GM12878 (cell line): ENCODE results near the gene WNT3A. TPM values are rescaled to one million over a fixed set of nuclear protein-coding genes. Genes with fewer than 3 reads are reported as not detected.
"Not testable (repeated sequence)": the region's sequence is repeated elsewhere in the genome, so short reads cannot be mapped to it uniquely, and the experiment has no call there.

Experiments
- ATAC-seq: fragments of 200-7000 bp; cut with Tn5 transposase; 3 replicates; pipeline ENCODE4 v1.9.1; 2020; ENCODE audit warnings: mild to moderate bottlenecking, moderate library complexity
- BruUV-seq: library from RNA; stranded (reverse); fragments of 400-500 nt; replicated peaks from 2 replicates; lab custom pipeline; 2021; lab: Mats Ljungman, UMichigan
- CTCF ChIA-PET: fragments of 300-600 bp; sonication (Branson Sonifier 250); formaldehyde crosslinking; extraction: SDS; loops from one replicate; lab custom pipeline; 2021; ENCODE audit warnings: inconsistent platforms; lab: Yijun Ruan, JAX
- POLR2A ChIA-PET: fragments of 350-600 bp; formaldehyde crosslinking; extraction: SDS; loops from one replicate; lab custom pipeline; 2021; ENCODE audit warnings: inconsistent platforms; lab: Charles Lee
- RAD21 ChIA-PET: fragments of 300-600 bp; sonication (Branson Sonifier 250); formaldehyde crosslinking; loops from one replicate; lab custom pipeline; 2023; ENCODE audit warnings: antibody characterized with exemption; ENCODE audit not compliant: unreplicated experiment; lab: Charles Lee
- SMC1A ChIA-PET: fragments of 300-600 bp; sonication (Branson Sonifier 250); formaldehyde crosslinking; loops from one replicate; lab custom pipeline; 2023; ENCODE audit not compliant: unreplicated experiment, uncharacterized antibody; lab: Charles Lee
- DNase-seq: peaks from one replicate; pipeline ENCODE4 v3.0.0-alpha.2; 2011; ENCODE audit warnings: low read depth, low spot score
- FAIRE-seq: peaks from 3 replicates; lab custom pipeline; 2011; peaks lifted over from hg19 to GRCh38; lab: Jason Lieb, UNC
- H2AFZ ChIP-seq: 2 replicates; pipeline ENCODE4 v1.6.0; 2011; ENCODE audit warnings: low read depth, low read length, control low read depth; ENCODE audit not compliant: control insufficient read depth
- H3K27ac ChIP-seq: 2 replicates; pipeline ENCODE4 v1.5.1; 2011; ENCODE audit warnings: control low read depth; ENCODE audit not compliant: control insufficient read depth, insufficient read depth
- H3K27me3 ChIP-seq, 2 experiments: replicated peaks in 1 of 2; 2 replicates each; pipeline versions ENCODE4 v1.6.0 to v1.6.1; 2011; ENCODE audit warnings: low read length in 1 of 2; ENCODE audit not compliant: control insufficient read depth in 2 of 2, insufficient read depth in 2 of 2
- H3K36me3 ChIP-seq, 2 experiments: 2 replicates each; pipeline ENCODE4 v1.5.1; 2011; ENCODE audit warnings: low read length in 1 of 2; ENCODE audit not compliant: control insufficient read depth in 2 of 2, insufficient read depth in 2 of 2
- H3K4me1 ChIP-seq: 2 replicates; pipeline ENCODE4 v1.6.1; 2011; ENCODE audit warnings: mild to moderate bottlenecking, low read length, moderate library complexity, mixed read lengths; ENCODE audit not compliant: control insufficient read depth, insufficient read depth
- H3K4me2 ChIP-seq: 2 replicates; pipeline ENCODE4 v1.6.0; 2011; ENCODE audit warnings: control low read depth; ENCODE audit not compliant: control insufficient read depth, insufficient read depth
- H3K4me3 ChIP-seq: fragments of 200-600 bp; sonication (generic); 2 replicates; pipeline ENCODE4 v1.5.1; 2016
- H3K79me2 ChIP-seq: 2 replicates; pipeline ENCODE4 v1.6.0; 2011; ENCODE audit warnings: low read length; ENCODE audit not compliant: control insufficient read depth, insufficient read depth
- H3K9ac ChIP-seq: 2 replicates; pipeline ENCODE4 v1.8.0; 2011; ENCODE audit warnings: low read length, control low read depth, mixed read lengths; ENCODE audit not compliant: control insufficient read depth, insufficient read depth
- H3K9me3 ChIP-seq: replicated peaks from 3 replicates; pipeline ENCODE4 v1.5.1; 2011; ENCODE audit warnings: mild to moderate bottlenecking, low read length; ENCODE audit not compliant: control insufficient read depth, insufficient read depth
- H4K20me1 ChIP-seq: 2 replicates; pipeline ENCODE4 v1.6.0; 2011; ENCODE audit not compliant: control insufficient read depth, insufficient read depth
- WGBS: methylation state at CpG from one replicate; pipeline ENCODE4 v1.1.6; 2016; ENCODE audit warnings: low lambda C conversion rate; ENCODE audit not compliant: insufficient replicate concordance, insufficient coverage; ENCODE audit errors: missing lambda C conversion rate; 5-methylcytosine and 5-hydroxymethylcytosine counted together
- in situ Hi-C: fragments of 300-500 bp; cut with MboI; formaldehyde crosslinking; loops from 9 replicates; pipeline ENCODE4 v1.14.3; 2018; ENCODE audit warnings: mixed read lengths
- intact Hi-C: fragments of 100-400 bp; cut with micrococcal nuclease; formaldehyde crosslinking; loops from one replicate; pipeline ENCODE4 v1.14.2; 2022; ENCODE audit not compliant: unreplicated experiment
- polyA plus RNA-seq, 11 experiments: library from polyadenylated mRNA; depleted of rRNA in 4 of 11; unstranded in 6 of 11; stranded (reverse) in 5 of 11; fragments of >200 nt; fragmentation: Nextera tagmentation in 4 of 11; fragmentation: Illumina TruSeq in 1 of 11; extraction: Ambion mirVana in 4 of 11; extraction: Trizol in 1 of 11; gene quantifications; 1 replicate in 1 of 11; 2 replicates in 10 of 11; pipeline versions ENCODE4 v1.2.1 to v1.2.3, GENCODE V29; 2011 to 2016; ENCODE audit warnings: inconsistent platforms in 2 of 11, missing spikeins in 2 of 11, low read depth in 1 of 11
- total RNA-seq, 4 experiments: library from RNA; depleted of rRNA in 3 of 4; stranded (reverse); fragments of >200 nt in 3 of 4; fragmentation: Illumina TruSeq in 1 of 4; extraction: Trizol in 1 of 4; gene quantifications; 2 replicates each; pipeline versions ENCODE4 v1.2.1 to v1.2.3, GENCODE V29; 2013 to 2021

The WNT3A gene
- total and polyA plus RNA-seq, 10 of the 15 experiments (the other 5 are each of a cell fraction or from before 2014, with no cell fraction given): 0.16 TPM; not detected in 9

- RAD21 ChIA-PET, H3K9me3 ChIP-seq, H3K27me3 ChIP-seq, POLR2A ChIA-PET, H3K27ac ChIP-seq, H3K4me3 ChIP-seq, H3K4me1 ChIP-seq, in situ Hi-C loops, H2AFZ ChIP-seq, H3K36me3 ChIP-seq, BruUV-seq, DNase-seq, CTCF ChIA-PET, intact Hi-C loops, FAIRE-seq, ATAC-seq, H3K79me2 ChIP-seq, H3K9ac ChIP-seq, H4K20me1 ChIP-seq, H3K4me2 ChIP-seq: not testable (repeated sequence)
- WGBS: 73% methylated on average over 25 of the region's 27 CpGs
- SMC1A ChIA-PET: interaction anchor here (0.6 kb wide), 1 partner anchor 209 kb away, joined by 3 read pairs; no protein-coding TSS in a partner anchor
Measured at GRCh38 chr1:227971643-227972282, 35.0 kb upstream of the WNT3A start.

- WGBS: 56% methylated on average over 12 of the region's 19 CpGs
- H3K9ac ChIP-seq, H3K36me3 ChIP-seq, SMC1A ChIA-PET, DNase-seq, H3K27ac ChIP-seq, H4K20me1 ChIP-seq, H3K4me1 ChIP-seq, CTCF ChIA-PET, RAD21 ChIA-PET, H2AFZ ChIP-seq, H3K79me2 ChIP-seq, H3K4me3 ChIP-seq, ATAC-seq, H3K4me2 ChIP-seq, H3K27me3 ChIP-seq, POLR2A ChIA-PET, H3K9me3 ChIP-seq, in situ Hi-C loops, BruUV-seq, intact Hi-C loops, FAIRE-seq: not testable (repeated sequence)
Measured at GRCh38 chr1:227972283-227972679, 34.5 kb upstream of the WNT3A start.

DNA sequence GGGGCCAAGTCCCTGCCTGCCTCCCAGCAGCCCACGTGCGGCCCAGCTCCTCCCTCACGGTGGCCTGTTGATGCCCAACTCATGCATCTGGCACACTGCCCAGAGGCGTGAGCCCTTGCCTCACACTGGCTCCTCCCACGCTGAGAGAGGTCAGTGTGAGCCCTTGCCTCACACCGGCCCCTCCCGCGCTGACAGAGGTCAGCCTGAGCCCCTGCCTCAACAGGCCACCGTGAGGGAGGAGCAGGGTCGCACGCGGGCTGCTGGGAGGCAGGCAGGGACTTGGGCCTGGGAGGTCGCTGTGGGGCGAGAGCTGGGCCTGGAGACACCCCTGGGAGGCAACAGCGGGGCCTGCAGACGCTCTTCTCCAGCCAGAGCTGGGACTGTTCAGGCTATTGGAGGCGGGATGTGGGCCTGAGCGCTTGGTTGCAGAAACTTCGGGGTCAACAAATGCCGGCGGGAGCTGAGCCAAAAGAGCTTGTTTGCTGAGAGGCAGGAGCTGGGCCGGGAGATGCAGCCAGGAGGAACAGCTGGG is 33.9 kb upstream of the WNT3A start:
- H3K4me1 ChIP-seq, CTCF ChIA-PET, H2AFZ ChIP-seq, RAD21 ChIA-PET, H3K9ac ChIP-seq, H3K27ac ChIP-seq, POLR2A ChIA-PET, BruUV-seq, H3K36me3 ChIP-seq, H4K20me1 ChIP-seq, intact Hi-C loops, SMC1A ChIA-PET, H3K27me3 ChIP-seq, ATAC-seq, H3K4me2 ChIP-seq, in situ Hi-C loops, H3K79me2 ChIP-seq, DNase-seq, FAIRE-seq, H3K9me3 ChIP-seq, H3K4me3 ChIP-seq: not testable (repeated sequence)
- WGBS: 48% methylated on average over 20 of the region's 22 CpGs

DNA sequence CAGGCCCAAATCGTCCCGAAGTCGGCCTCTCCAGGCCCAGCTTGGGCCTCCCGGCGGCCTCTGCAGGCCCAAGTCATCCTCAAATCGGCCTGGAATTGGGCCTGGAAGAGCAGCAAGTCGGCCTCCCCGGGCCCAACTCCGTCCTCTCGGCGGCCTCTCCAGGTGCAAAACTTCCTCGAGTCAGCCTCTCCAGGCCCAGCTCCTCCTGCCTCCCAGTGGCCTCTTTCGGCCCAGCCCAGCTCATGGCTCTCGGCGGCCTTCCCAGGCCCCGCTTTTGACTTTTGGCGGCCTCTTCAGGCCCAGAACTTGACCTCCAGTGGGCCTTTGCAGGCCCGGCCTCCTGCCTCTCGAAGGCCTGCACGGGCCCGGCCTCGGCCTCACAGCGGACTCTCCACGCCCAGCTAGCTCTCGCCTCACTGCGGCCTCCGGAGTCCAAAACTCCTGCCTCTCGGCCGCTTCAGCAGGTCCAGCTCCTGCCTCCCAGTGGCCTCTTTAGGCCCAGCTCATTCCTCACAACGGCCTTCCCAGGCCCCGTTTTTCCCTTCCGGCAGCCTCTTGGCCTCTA is 33.0 kb upstream of the WNT3A start:
- CTCF ChIA-PET: interaction anchor here (0.8 kb wide), 1 partner anchor 212 kb away, joined by 3 read pairs; no protein-coding TSS in a partner anchor
- H3K4me3 ChIP-seq, H3K9me3 ChIP-seq, H3K79me2 ChIP-seq, ATAC-seq, H3K27me3 ChIP-seq, H2AFZ ChIP-seq, H3K4me1 ChIP-seq, H3K4me2 ChIP-seq, FAIRE-seq, H3K36me3 ChIP-seq, RAD21 ChIA-PET, H3K27ac ChIP-seq, H4K20me1 ChIP-seq, DNase-seq, BruUV-seq, POLR2A ChIA-PET, intact Hi-C loops, H3K9ac ChIP-seq, SMC1A ChIA-PET, in situ Hi-C loops: not testable (repeated sequence)
- 52% methylated on average over 19 of the region's 32 CpGs for WGBS
